HEK293 (cell line): ENCODE data around the gene ZNF780B.

ENCODE experiments used
- ZFHX2 ChIP-seq: fragments of 450-650 bp; formaldehyde crosslinking; conservative IDR thresholded peaks from 2 replicates; pipeline ENCODE4 v1.5.1; 2016; ENCODE audit warnings: missing biosample characterization, missing genetic modification characterization
- ZNF184 ChIP-seq: fragments of 450-650 bp; IDR thresholded peaks from 2 replicates; pipeline ENCODE4 v1.5.1; 2018; ENCODE audit warnings: missing biosample characterization, mild to moderate bottlenecking, missing genetic modification characterization
- ZNF223 ChIP-seq: fragments of 450-650 bp; formaldehyde crosslinking; IDR thresholded peaks from 2 replicates; pipeline ENCODE4 v1.5.1; 2016; ENCODE audit warnings: missing biosample characterization, missing genetic modification characterization
- TF ChIP-seq, protein P1 (sequence below): fragments of 450-650 bp; formaldehyde crosslinking; IDR thresholded peaks from 2 replicates; pipeline ENCODE4 v1.5.1; 2016; ENCODE audit warnings: missing biosample characterization, missing genetic modification characterization, low read depth

DNA sequence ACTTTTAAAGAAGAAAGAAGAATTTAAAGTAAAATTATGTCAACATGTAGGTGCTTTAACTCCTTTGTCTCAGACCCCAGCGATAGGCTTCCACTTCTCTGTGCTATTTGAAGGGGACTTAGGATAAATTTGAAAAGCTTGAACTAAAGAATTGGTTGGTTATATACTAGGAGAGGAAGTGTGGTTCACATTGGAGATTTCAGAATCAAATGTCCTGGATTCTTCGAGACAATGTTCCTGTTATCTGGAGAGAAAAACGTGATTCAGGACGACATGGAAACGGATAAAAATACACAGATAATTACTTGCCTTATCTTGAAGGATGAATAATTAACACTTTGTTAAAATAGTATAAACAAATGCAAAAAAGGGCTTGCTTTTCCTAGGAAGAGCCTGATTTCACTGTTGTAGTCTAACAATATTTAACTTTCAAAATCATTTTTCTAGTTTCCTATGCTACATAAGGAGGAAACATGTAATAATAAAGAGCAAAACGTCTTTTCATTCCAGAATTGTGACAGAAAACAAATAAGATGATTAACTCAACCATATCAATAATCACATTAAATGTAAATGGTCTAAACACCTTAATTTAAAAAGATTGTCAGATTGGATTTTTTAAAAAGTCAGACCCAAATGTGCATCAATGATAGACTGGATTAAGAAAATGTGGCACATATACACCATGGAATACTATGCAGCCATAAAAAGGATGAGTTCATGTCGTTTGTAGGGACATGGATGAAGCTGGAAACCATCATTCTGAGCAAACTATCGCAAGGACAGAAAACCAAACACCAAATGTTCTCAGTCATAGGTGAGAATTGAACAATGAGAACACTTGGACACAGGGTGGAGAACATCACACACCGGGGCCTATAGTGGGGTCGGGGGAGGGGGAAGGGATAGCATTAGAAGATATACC is 35.4 kb upstream of the ZNF780B start:
- TF ChIP-seq, protein P1, sequence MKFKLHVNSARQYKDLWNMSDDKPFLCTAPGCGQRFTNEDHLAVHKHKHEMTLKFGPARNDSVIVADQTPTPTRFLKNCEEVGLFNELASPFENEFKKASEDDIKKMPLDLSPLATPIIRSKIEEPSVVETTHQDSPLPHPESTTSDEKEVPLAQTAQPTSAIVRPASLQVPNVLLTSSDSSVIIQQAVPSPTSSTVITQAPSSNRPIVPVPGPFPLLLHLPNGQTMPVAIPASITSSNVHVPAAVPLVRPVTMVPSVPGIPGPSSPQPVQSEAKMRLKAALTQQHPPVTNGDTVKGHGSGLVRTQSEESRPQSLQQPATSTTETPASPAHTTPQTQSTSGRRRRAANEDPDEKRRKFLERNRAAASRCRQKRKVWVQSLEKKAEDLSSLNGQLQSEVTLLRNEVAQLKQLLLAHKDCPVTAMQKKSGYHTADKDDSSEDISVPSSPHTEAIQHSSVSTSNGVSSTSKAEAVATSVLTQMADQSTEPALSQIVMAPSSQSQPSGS (tag by site-specific recombination): no peak
- no peak for TF ChIP-seq ZNF223 (tag by site-specific recombination)
- TF ChIP-seq ZFHX2 (tag by site-specific recombination): no peak
- TF ChIP-seq ZNF184: no peak
